IMR-90 (cell line): ENCODE results near the gene SLC12A4. TPM values are rescaled to one million over a fixed set of nuclear protein-coding genes. Genes with fewer than 3 reads are reported as not detected.

ENCODE experiments used
- ATAC-seq: fragments of 200-7000 bp; cut with Tn5 transposase; 2 replicates; pipeline ENCODE4 v1.9.1; 2020; ENCODE audit warnings: low read depth, mild to moderate bottlenecking, moderate library complexity
- BruUV-seq: library from RNA; stranded (reverse); fragments of 400-500 nt; replicated peaks from 2 replicates; lab custom pipeline; 2021; lab: Mats Ljungman, UMichigan
- CTCF ChIA-PET: fragments of 300-600 bp; formaldehyde crosslinking; extraction: SDS; loops from one replicate; lab custom pipeline; 2021; ENCODE audit warnings: antibody characterized with exemption; lab: Yijun Ruan, JAX
- POLR2A ChIA-PET: fragments of 300-600 bp; sonication (Branson Sonifier 250); formaldehyde crosslinking; loops from one replicate; lab custom pipeline; 2022; ENCODE audit warnings: antibody characterized with exemption; ENCODE audit not compliant: unreplicated experiment; lab: Charles Lee
- DNase-seq: peaks from one replicate; pipeline ENCODE4 v3.0.0; 2013
- H2AFZ ChIP-seq: replicated peaks from 2 replicates; pipeline ENCODE3; 2013; ENCODE audit warnings: low read length, mild to moderate bottlenecking; ENCODE audit not compliant: poor library complexity
- H2AK5ac ChIP-seq: 2 replicates; pipeline ENCODE4 v1.6.1; 2013; ENCODE audit warnings: low read depth, low read length, inconsistent platforms
- H2AK9ac ChIP-seq: replicated peaks from 2 replicates; pipeline ENCODE3; 2013; ENCODE audit warnings: mild to moderate bottlenecking, low read depth, low read length, moderate library complexity; ENCODE audit not compliant: poor library complexity
- H2BK120ac ChIP-seq: 2 replicates; pipeline ENCODE4 v1.6.1; 2013; ENCODE audit warnings: low read depth, low read length, inconsistent platforms
- H2BK15ac ChIP-seq: 3 replicates; pipeline ENCODE4 v1.6.1; 2013; ENCODE audit warnings: low read depth, low read length, inconsistent platforms
- H2BK20ac ChIP-seq: 2 replicates; pipeline ENCODE4 v1.6.1; 2013; ENCODE audit warnings: low read depth, mild to moderate bottlenecking, inconsistent platforms, low read length, moderate library complexity
- H2BK5ac ChIP-seq: 2 replicates; pipeline ENCODE4 v1.6.1; 2013; ENCODE audit warnings: mild to moderate bottlenecking, low read depth, low read length, inconsistent platforms; ENCODE audit not compliant: poor library complexity, severe bottlenecking
- H3K14ac ChIP-seq: replicated peaks from 2 replicates; pipeline ENCODE4 v1.6.1; 2013; ENCODE audit warnings: low read depth, low read length, inconsistent platforms
- H3K18ac ChIP-seq: 2 replicates; pipeline ENCODE4 v1.6.1; 2013; ENCODE audit warnings: low read depth, low read length, control low read depth
- H3K23ac ChIP-seq: 2 replicates; pipeline ENCODE4 v1.6.1; 2013; ENCODE audit warnings: low read depth, low read length, inconsistent platforms
- H3K27ac ChIP-seq: 2 replicates; pipeline ENCODE4 v1.5.1; 2013; ENCODE audit warnings: mild to moderate bottlenecking, control low read depth, low read length; ENCODE audit not compliant: insufficient read depth
- H3K27me3 ChIP-seq: 2 replicates; pipeline ENCODE4 v1.6.1; 2013; ENCODE audit warnings: low read length; ENCODE audit not compliant: control insufficient read depth, insufficient read depth
- H3K36me3 ChIP-seq: 2 replicates; pipeline ENCODE4 v1.6.1; 2013; ENCODE audit warnings: low read length, mixed read lengths; ENCODE audit not compliant: control insufficient read depth, insufficient read depth
- H3K4ac ChIP-seq: 2 replicates; pipeline ENCODE4 v1.6.1; 2013; ENCODE audit warnings: low read depth, low read length, inconsistent platforms
- H3K4me1 ChIP-seq: 2 replicates; pipeline ENCODE4 v1.6.1; 2013; ENCODE audit warnings: low read length, mixed read lengths; ENCODE audit not compliant: control insufficient read depth, insufficient read depth
- H3K4me2 ChIP-seq: 2 replicates; pipeline ENCODE4 v1.6.1; 2013; ENCODE audit warnings: low read depth, mild to moderate bottlenecking, control low read depth, low read length, moderate library complexity
- H3K4me3 ChIP-seq: 2 replicates; pipeline ENCODE4 v1.5.1; 2013; ENCODE audit warnings: low read depth, mild to moderate bottlenecking, control low read depth, low read length, moderate library complexity; ENCODE audit not compliant: insufficient read depth
- H3K56ac ChIP-seq: 2 replicates; pipeline ENCODE4 v1.6.1; 2013; ENCODE audit warnings: low read length, inconsistent platforms; ENCODE audit not compliant: insufficient read depth; ENCODE audit errors: extremely low read depth
- H3K79me1 ChIP-seq, 2 experiments: 2 replicates each; pipeline ENCODE4 v1.6.1; 2013; ENCODE audit warnings: low read length in 2 of 2, inconsistent platforms in 1 of 2, low read depth in 1 of 2
- H3K9ac ChIP-seq: 2 replicates; pipeline ENCODE4 v1.6.1; 2013; ENCODE audit warnings: low read depth, low read length, control low read depth
- H3K9me1 ChIP-seq: 2 replicates; pipeline ENCODE4 v1.6.1; 2013; ENCODE audit warnings: low read length, inconsistent platforms; ENCODE audit not compliant: insufficient read depth
- H3K9me3 ChIP-seq: 2 replicates; pipeline ENCODE4 v1.6.1; 2013; ENCODE audit warnings: low read length; ENCODE audit not compliant: control insufficient read depth, insufficient read depth
- H4K20me1 ChIP-seq: 2 replicates; pipeline ENCODE4 v1.6.1; 2013; ENCODE audit warnings: low read length, inconsistent platforms; ENCODE audit not compliant: insufficient read depth
- H4K5ac ChIP-seq: 2 replicates; pipeline ENCODE4 v1.6.1; 2013; ENCODE audit warnings: mild to moderate bottlenecking, low read depth, low read length, control low read depth
- H4K8ac ChIP-seq, 2 experiments: 2 replicates each; pipeline ENCODE4 v1.6.1; 2013; ENCODE audit warnings: low read depth in 2 of 2, low read length in 2 of 2, control low read depth in 1 of 2, inconsistent platforms in 1 of 2
- H4K91ac ChIP-seq: 2 replicates; pipeline ENCODE4 v1.6.1; 2013; ENCODE audit warnings: low read depth, low read length, inconsistent platforms; ENCODE audit not compliant: insufficient read depth
- BHLHE40 ChIP-seq: fragments of 150-350 bp; IDR thresholded peaks from 2 replicates; pipeline ENCODE4 v1.6.1; 2016; ENCODE audit warnings: mild to moderate bottlenecking, low read depth, low read length
- FOS ChIP-seq: fragments of 150-350 bp; IDR thresholded peaks from 2 replicates; pipeline ENCODE4 v1.6.1; 2016; ENCODE audit warnings: low read depth, low read length
- MAZ ChIP-seq: IDR thresholded peaks from 2 replicates; pipeline ENCODE4 v1.6.1; 2012; ENCODE audit warnings: low read depth, mild to moderate bottlenecking, low read length, improper control_type of control experiment, moderate library complexity, borderline replicate concordance
- MXI1 ChIP-seq: IDR thresholded peaks from 2 replicates; pipeline ENCODE4 v1.6.1; 2012; ENCODE audit warnings: low read depth, mild to moderate bottlenecking, low read length, moderate library complexity, borderline replicate concordance
- RAD21 ChIP-seq: IDR thresholded peaks from 2 replicates; pipeline ENCODE4 v1.6.1; 2012; ENCODE audit warnings: low read length, improper control_type of control experiment
- RCOR1 ChIP-seq: IDR thresholded peaks from 2 replicates; pipeline ENCODE4 v1.6.1; 2012; ENCODE audit warnings: mild to moderate bottlenecking, low read length, improper control_type of control experiment; ENCODE audit not compliant: insufficient replicate concordance
- SMC3 ChIP-seq: fragments of 150-350 bp; IDR thresholded peaks from 2 replicates; pipeline ENCODE4 v1.6.1; 2016; ENCODE audit warnings: low read depth, mild to moderate bottlenecking, antibody characterized with exemption, low read length, moderate library complexity
- WGBS, 2 experiments: methylation state at CpG; one replicate each; pipeline versions ENCODE4 v1.1.5 to v1.1.7; 2013; ENCODE audit warnings: missing lambda C conversion rate in 2 of 2; ENCODE audit not compliant: insufficient read length in 1 of 2; ENCODE audit errors: extremely low coverage in 2 of 2; 5-methylcytosine and 5-hydroxymethylcytosine counted together
- dilution Hi-C: fragments of 300-500 bp; cut with HindIII; formaldehyde crosslinking; loops from one replicate; pipeline ENCODE4 v1.14.3; 2018; ENCODE audit warnings: low sequenced_read_pairs; ENCODE audit not compliant: unreplicated experiment
- in situ Hi-C: fragments of 300-500 bp; cut with MboI; formaldehyde crosslinking; loops from 3 replicates; pipeline ENCODE4 v1.14.3; 2019; ENCODE audit warnings: low sequenced_read_pairs, inconsistent platforms, mixed read lengths
- intact Hi-C: fragments of 100-400 bp; cut with micrococcal nuclease; formaldehyde crosslinking; loops from 2 replicates; pipeline ENCODE4 v1.10.0; 2022
- polyA plus RNA-seq, 3 experiments: library from polyadenylated mRNA; depleted of rRNA; stranded (reverse); fragments of >200 nt; gene quantifications; 2 replicates each; pipeline ENCODE4 v1.2.3, GENCODE V29; 2012; ENCODE audit warnings: low replicate concordance in 1 of 3
- total RNA-seq: library from RNA; depleted of rRNA; stranded (reverse); fragments of >200 nt; gene quantifications from 2 replicates; pipeline ENCODE4 v1.2.3, GENCODE V29; 2012
- TF ChIP-seq, protein P1 (sequence below): fragments of 150-350 bp; IDR thresholded peaks from 2 replicates; pipeline ENCODE4 v1.6.1; 2016; ENCODE audit warnings: low read depth, mild to moderate bottlenecking, low read length, moderate library complexity, borderline replicate concordance

Gene SLC12A4
- total and polyA plus RNA-seq, 2 of the 4 experiments (the other 2 are of a cell fraction): 36.6 to 132 TPM

DNA sequence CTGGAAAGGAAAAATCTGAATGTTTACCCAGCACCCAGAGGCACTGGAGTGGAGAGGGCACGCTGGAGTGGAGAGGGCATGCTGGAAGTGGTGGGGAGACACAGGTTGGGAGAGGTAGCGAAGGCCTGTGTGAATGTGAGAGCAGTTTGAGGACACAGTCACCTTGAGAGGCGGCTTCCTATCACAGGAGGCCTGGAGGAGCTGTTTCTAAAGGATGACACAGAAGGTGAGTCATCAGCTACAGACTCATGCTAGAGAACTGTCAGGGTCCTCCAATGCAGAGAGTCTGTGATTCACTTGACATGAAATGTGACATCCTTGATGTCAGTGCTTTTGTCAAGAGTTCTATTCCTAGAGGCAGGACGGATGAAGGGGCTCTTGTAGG is 50.6 kb downstream of the SLC12A4 start:
- POLR2A ChIA-PET: no interaction called here

More for the DNA sequence above, 50.6 kb downstream of the SLC12A4 start:
- Histone ChIP-seq H2BK15ac (no peak overlapping the region), H3K4me2 (no peak overlapping the region), H2BK120ac (no peak overlapping the region), H3K36me3 (peaks cover 11% of the 10 kb centered on the region), H3K18ac (no peak overlapping the region), H3K9me1 (peaks cover 34% of the 10 kb centered on the region), H2AFZ (peak overlapping the region; percentile 48), H3K23ac (no peak overlapping the region), H4K20me1 (peaks cover 61% of the 10 kb centered on the region), H3K79me1 (peaks cover 14 to 74% of the 10 kb centered on the region in 2 experiments), H4K91ac (no peak overlapping the region), H4K8ac (no peak overlapping the region), H2AK9ac (no peak overlapping the region), H3K4me3 (no peak overlapping the region), H3K4me1 (peaks cover 23% of the 10 kb centered on the region), H3K9ac (no peak overlapping the region), H3K27ac (no peak overlapping the region), H2BK20ac (no peak overlapping the region), H3K27me3 (no peaks in the 10 kb centered on the region), H2BK5ac (peak overlapping the region; percentile 66), H3K56ac (no peak overlapping the region), H3K14ac (no peak overlapping the region), H4K5ac (no peak overlapping the region), H2AK5ac (no peak overlapping the region), H3K9me3 (no peaks in the 10 kb centered on the region), H3K4ac (no peak overlapping the region)
- dilution Hi-C loops: no loop called here
- TF ChIP-seq MAZ (no peak), RAD21 (no peak), SMC3 (no peak), BHLHE40 (peak; percentile 69; the same call in 1 of the 2 replicates), RCOR1 (no peak), FOS (peak; percentile 99), MXI1 (peak; percentile 63; the same call in 1 of the 2 replicates)
- TF ChIP-seq, protein P1, sequence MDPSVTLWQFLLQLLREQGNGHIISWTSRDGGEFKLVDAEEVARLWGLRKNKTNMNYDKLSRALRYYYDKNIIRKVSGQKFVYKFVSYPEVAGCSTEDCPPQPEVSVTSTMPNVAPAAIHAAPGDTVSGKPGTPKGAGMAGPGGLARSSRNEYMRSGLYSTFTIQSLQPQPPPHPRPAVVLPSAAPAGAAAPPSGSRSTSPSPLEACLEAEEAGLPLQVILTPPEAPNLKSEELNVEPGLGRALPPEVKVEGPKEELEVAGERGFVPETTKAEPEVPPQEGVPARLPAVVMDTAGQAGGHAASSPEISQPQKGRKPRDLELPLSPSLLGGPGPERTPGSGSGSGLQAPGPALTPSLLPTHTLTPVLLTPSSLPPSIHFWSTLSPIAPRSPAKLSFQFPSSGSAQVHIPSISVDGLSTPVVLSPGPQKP: no peak
- intact Hi-C loops: no loop called here
- CTCF ChIA-PET: interaction anchor here (0.6 kb wide), 1 partner anchor 18 kb away, joined by 3 read pairs; no protein-coding TSS in a partner anchor
- DNase-seq: peak; percentile 93
- WGBS, 2 experiments: 50% methylated on average over 3 of the region's 4 CpGs; no CpG with 5 or more reads in 1 of the 2 experiments
- in situ Hi-C loops: no loop called here
- BruUV-seq: no TSS peak
- ATAC-seq: peak; percentile 88
